Endothelial cell of hepatic sinusoid (primary cell): Measurements from ENCODE around the gene LDB2.

Experiments
- in situ Hi-C: cut with HindIII; loops from 2 replicates; pipeline ENCODE4 v1.10.0; 2017; ENCODE audit warnings: low sequenced_read_pairs

LDB2 gene

DNA sequence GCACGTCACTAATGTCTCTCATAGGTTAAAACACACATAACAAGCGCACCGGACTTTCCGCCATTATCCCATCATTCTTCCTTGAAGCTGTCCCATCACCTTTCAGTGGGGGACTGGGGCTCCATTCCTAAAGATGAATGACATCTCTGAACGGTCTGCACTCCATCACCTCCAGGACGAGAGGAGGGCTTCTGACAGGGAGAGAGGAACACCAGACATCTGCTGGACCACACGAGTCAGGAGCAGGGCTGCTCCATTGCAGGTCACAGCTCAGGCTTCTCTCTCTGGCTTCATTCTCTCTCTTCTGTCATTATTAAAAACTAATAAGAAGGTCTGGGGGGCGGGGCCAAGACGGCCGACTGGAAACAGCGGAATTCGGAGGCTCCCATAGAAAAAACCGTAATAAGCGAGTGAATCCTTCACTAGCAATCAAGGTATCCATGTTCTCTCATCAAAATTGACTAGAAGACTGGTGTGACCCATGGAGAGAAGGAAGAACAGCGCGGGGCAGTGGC lies 289.8 kb downstream of the LDB2 start:
- in situ Hi-C loops = no loop called here

- in situ Hi-C loops = no loop called here
Observed at GRCh38 chr4:16608123-16608522, 290.3 kb downstream of the LDB2 start.

- in situ Hi-C loops = no loop called here
Observed at GRCh38 chr4:16607241-16608066, 291.0 kb downstream of the LDB2 start.

- in situ Hi-C loops = no loop called here
Observed at GRCh38 chr4:16606691-16607090, 291.8 kb downstream of the LDB2 start.

GRCh38 chr4:16603178-16603577 lies 295.3 kb downstream of the LDB2 start:
- in situ Hi-C loops = no loop called here

GRCh38 chr4:16598597-16599206 lies 299.7 kb downstream of the LDB2 start:
- in situ Hi-C loops = no loop called here

DNA sequence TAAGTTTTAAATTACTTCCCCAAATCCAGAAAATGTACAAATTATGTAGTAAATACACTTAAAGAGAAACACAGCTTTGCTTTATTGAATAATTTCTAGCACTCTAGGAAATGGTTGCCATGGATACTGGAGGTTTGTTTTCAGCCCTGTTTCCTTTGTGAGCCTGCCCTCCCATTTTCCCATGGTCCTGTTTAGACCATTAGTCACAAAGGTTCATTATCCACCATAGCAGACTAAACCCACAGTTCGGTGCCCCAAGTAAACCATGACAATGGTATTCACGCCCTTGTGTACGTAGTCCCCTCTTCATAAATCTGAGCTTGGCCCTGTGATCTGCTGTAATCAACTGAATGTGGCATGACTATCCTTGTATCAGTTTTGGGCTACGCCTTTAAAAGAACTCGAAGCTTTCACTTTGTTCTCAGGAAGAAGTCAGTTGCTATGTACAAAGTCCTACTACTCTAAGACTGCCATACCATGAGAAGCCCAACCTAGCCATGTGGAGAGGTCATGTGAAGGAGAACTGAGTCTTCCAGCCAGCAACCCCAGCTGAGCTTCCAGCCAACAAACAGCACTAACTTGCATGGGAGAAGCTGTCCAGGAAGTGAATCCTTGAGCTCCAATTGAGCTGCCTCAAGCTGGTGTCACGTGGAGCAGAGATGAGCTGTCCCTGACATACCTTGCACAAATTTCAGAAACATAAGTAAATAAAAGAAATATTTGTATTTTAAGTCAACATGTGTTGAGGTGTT lies 300.4 kb downstream of the LDB2 start:
- in situ Hi-C loops = no loop called here

GRCh38 chr4:16597443-16597842 lies 301.0 kb downstream of the LDB2 start:
- in situ Hi-C loops = no loop called here

DNA sequence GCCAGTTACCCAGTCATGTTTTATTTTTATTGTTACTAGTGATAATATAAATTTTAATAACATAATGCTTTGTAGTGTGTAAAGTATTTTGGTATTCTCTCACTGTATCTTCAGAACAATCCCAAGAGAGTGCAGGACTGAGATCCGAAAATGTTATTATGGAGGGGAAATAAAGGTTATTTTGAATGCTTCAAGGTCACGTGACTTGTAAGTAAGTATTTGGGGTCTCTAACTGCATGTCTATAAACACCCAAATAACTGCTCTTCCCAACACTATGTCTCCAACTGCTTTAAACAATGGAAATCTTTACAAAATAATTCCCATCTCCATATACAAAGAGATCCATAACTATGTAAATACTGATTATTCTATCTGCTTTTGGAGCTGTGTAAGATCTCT lies 302.2 kb downstream of the LDB2 start:
- in situ Hi-C loops = no loop called here

GRCh38 chr4:16594128-16594527 lies 304.3 kb downstream of the LDB2 start:
- in situ Hi-C loops = loop anchor here (5.0 kb wide), 1 partner anchor 42 kb away; no protein-coding TSS in a partner anchor

GRCh38 chr4:16593386-16593785 lies 305.1 kb downstream of the LDB2 start:
- in situ Hi-C loops = loop anchor here (5.0 kb wide), 1 partner anchor 41 kb away; no protein-coding TSS in a partner anchor

- in situ Hi-C loops = loop anchor here (5.0 kb wide), 1 partner anchor 39 kb away; no protein-coding TSS in a partner anchor
Observed at GRCh38 chr4:16591272-16591826, 307.1 kb downstream of the LDB2 start.

DNA sequence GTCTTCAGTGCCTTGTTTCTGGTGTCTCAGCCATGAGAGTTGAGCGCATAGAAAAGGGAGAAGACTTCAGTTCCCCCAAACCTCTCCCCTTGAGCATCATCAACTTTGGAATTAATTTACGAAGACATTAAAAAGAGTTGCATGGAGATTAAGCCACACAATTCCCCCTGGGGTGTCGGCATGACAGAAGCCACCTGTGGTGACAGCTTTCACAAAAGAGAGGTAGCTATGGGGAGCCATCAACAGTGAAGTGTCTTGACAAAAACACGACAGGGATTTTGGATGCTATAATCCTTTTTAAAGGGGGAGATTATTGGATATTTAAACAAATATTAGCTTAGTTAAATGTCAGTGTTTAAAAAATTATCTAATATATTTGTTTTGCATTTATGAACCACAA lies 307.6 kb downstream of the LDB2 start:
- in situ Hi-C loops = loop anchor here (5.0 kb wide), 1 partner anchor 38 kb away; no protein-coding TSS in a partner anchor

DNA sequence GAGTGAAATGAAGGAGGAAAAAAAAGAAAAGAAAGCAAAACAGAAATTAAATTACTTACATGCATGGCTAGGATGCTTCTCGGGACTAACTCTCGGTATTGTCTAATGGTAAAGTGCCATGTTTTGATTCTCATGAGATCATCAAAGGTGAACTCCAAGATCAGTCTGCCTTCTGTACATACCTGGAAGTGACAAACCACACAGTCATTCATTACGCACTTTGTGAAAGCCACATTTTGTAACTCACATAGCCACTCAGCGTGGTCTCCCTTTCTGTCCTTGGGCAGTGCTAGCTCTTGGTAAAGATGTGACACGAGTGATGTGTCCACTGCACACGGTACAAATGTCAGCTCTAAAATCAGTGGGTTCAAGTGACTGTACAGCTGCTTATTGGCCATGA lies 309.8 kb downstream of the LDB2 start:
- in situ Hi-C loops = no loop called here

- in situ Hi-C loops = no loop called here
Observed at GRCh38 chr4:16588149-16588548, 310.3 kb downstream of the LDB2 start.

DNA sequence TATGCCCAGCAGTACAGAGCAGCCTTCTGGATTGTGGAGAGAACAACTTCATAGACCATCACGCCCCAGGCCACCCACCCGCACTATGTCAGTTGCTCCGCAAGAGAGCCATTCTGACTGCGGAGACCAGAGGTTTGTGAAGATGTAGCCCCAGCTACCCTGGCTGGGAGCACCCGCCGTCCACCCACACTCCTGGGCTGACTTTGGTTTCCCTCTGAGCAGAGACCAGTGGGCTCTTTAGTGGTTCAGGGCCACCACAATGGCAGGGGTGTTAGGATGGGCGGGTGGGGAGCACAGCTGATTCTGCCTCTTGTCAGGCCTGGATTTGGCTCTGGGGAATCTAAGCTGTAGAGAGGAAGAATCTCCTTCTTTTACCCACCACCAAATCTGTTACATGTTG lies 313.4 kb downstream of the LDB2 start:
- in situ Hi-C loops = no loop called here

- in situ Hi-C loops = loop anchor here (5.0 kb wide), 2 partner anchors 56 to 84 kb away; no protein-coding TSS in a partner anchor
Observed at GRCh38 chr4:16583764-16584163, 314.7 kb downstream of the LDB2 start.

GRCh38 chr4:16582526-16582925 lies 315.9 kb downstream of the LDB2 start:
- in situ Hi-C loops = loop anchor here (5.0 kb wide), 2 partner anchors 55 to 85 kb away; no protein-coding TSS in a partner anchor

DNA sequence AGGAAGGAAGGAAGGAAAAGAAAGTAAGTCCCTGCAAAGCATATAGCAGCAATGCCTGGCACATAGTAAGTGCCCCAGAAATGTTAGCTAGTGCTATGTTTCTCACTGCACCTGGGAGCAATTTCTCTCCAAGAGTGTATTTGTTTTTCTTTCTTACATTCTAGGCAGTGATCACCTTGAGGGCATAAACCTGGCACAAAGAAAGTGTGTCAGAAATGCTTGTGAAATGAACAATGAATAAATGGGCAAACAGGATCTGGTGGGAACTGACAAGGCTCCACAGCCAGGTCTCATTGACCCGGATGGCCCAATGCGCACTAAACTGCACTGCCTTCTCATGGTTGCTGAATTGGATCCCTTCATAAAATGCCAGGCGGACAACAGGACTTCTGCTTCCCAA lies 316.4 kb downstream of the LDB2 start:
- in situ Hi-C loops = loop anchor here (5.0 kb wide), 2 partner anchors 55 to 85 kb away; no protein-coding TSS in a partner anchor

GRCh38 chr4:16581117-16581516 lies 317.3 kb downstream of the LDB2 start:
- in situ Hi-C loops = loop anchor here (5.0 kb wide), 2 partner anchors 54 to 86 kb away; no protein-coding TSS in a partner anchor

- in situ Hi-C loops = loop anchor here (5.0 kb wide), 2 partner anchors 53 to 87 kb away; no protein-coding TSS in a partner anchor
Observed at GRCh38 chr4:16580514-16580913, 317.9 kb downstream of the LDB2 start.
